ENCODE data around the gene NR1D1. TPM values are rescaled to one million over a fixed set of nuclear protein-coding genes. Genes with fewer than 3 reads are reported as not detected.

NR1D1 gene
- total RNA-seq, 2 experiments from 2014 or later, result 4.8 to 5.8 TPM

DNA sequence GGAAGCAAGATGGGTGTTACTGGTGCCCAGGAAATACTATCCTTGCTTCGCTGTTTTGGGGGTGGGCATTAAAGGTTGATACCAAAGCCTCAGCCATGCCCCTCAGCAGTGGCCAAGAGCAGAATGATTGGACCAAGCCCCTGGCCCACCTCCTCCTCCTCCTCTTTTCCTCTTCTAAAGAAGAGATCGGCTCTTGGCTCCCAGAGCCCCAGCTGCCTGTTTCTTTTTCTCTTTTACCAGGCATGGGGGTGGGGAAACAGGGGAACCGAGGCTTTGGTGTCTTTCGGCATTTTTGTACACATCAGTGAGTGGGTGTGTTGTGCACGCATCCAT lies 31.8 kb downstream of the NR1D1 start:
- no peak for DNase-seq
- Mint-ChIP-seq H3K9me3 (no peaks in the 10 kb centered on the region), H3K27me3 (no peaks in the 10 kb centered on the region), H3K36me3 (no peaks in the 10 kb centered on the region), H3K27ac (peak overlapping the region; percentile 93), H3K4me1 (peaks cover 61% of the 10 kb centered on the region), H3K4me3 (peak overlapping the region; percentile 78)

DNA sequence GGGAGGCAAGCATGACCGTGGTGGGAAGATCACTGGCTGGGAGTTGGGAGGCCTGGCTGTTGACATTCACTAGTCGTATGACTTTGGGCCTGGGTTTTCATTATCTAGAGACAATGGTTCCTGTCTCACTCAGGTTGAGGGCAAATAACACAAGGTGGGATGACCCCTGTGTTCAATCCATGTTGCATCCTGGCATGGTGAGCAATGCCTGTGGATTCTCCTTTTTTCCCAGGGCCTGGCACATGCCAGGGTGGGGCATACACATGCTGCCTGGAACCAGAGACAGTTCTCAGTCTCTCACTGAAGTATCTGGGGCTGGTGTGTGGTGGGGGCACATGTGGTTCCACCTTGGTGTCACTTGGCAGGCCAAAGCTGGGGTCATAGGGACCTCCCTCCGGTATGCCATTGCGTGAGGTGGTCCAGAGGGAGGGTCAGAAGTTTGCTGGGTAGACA lies 32.2 kb downstream of the NR1D1 start:
- Mint-ChIP-seq H3K27ac (peak overlapping the region; percentile 93), H3K4me1 (peaks cover 62% of the 10 kb centered on the region), H3K36me3 (no peaks in the 10 kb centered on the region), H3K27me3 (no peaks in the 10 kb centered on the region), H3K9me3 (no peaks in the 10 kb centered on the region), H3K4me3 (peak overlapping the region; percentile 78)
- no peak for DNase-seq

DNA sequence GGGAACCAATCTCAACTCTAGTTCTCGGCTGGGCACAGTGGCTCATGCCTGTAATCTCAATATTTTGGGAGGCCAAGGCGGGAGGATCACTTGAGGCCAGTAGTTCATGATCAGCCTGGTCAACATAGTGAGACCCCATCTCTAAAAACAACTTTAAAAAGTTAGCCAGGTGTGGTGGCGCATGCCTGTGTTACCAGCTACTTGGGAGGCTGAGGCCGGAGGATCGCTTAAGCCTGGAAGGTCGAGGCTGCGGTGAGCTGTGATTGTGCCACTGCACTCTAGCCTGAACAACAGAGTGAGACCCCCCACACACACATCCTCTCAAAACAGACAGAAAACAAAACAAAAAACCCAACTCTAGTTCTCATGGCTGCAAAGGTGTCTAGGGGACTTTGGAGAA lies 32.7 kb downstream of the NR1D1 start:
- H3K4me1 Mint-ChIP-seq, result peaks cover 62% of the 10 kb centered on the region
- no peaks in the 10 kb centered on the region for H3K9me3 Mint-ChIP-seq
- H3K27ac Mint-ChIP-seq, result peak overlapping the region; percentile 93

DNA sequence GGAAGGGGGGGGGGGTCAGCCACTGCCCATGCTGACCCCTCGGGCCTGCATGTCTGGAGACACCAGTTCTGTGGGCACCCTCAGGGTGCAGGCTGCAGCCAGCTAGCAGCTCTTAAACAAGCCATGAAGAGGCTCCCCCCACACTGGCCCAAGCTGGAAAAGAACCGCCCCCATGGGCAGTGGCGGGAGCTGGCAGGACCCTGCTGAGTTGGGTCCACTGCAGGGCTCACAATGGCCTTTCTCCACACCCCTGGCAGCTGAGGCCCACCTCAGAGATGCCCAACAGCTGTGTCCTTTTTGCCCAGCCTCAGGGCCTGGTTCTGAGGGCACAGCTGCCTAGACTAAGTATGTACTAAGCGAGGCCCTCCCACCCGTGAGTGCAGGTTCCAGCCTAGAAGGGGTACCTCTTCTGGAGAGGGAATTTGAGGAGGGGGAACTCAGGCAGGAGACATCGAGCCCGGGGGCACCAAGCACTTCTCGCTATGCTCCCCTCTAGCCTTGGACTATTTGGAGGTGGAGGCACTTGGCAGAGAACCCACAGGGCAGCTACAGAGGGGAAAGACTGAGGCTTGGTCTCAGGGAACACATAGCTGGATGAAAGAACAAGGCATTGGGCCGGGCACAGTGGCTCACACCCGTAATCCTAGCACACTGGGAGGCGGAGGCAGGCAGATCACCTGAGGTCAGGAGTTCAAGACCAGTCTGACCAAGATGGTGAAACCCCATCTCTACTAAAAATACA lies 34.4 kb downstream of the NR1D1 start:
- Mint-ChIP-seq H3K4me1 (peaks cover 67% of the 10 kb centered on the region), H3K9me3 (no peaks in the 10 kb centered on the region), H3K27ac (no peak overlapping the region), H3K27me3 (no peaks in the 10 kb centered on the region), H3K4me3 (no peak overlapping the region), H3K36me3 (no peaks in the 10 kb centered on the region)
- DNase-seq, result no peak

More for the DNA sequence above, 32.7 kb downstream of the NR1D1 start:
- Mint-ChIP-seq H3K36me3 (no peaks in the 10 kb centered on the region), H3K27me3 (no peaks in the 10 kb centered on the region), H3K4me3 (no peak overlapping the region)
- DNase-seq, result no peak

DNA sequence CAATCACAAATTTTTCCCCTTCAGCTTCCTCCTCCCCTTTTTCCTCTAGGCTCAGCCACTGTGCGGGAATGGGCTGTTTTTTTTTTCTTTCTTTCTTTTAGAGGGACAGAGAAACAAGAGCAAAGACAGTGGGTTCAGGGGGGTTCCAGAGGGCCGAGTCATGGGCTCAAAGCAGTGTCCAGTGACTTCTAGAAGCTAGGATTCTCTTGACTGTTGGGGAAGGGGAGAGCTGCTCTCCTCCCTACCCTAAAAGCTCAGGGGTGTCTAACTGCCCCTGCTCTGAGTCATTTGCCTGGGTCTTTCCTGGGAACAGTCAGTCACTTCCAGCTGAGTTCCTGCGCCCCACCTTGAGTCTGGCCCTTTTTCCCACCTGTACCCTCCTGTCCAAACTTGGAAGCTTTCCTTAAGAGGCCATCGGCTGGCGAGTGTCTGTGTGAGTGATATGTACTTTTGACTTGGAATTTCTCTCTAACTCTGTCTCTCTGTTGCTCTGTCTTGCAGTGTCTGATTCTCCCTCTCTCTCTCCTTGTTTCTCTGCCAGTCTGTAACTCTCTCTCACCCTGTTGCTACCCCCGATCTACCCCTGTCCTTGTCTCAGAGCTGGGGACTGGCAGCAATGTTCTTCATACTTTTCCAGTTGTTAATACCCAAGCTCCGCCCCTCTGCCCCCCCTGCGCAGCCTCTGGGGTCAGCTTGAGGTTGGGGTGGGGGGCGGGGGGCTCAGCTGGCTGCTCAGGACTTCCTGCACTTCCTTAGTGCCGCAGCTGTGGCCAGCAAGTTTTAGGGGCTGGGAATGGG lies 35.2 kb downstream of the NR1D1 start:
- H3K4me1 Mint-ChIP-seq, result peaks cover 63% of the 10 kb centered on the region
- no peak for DNase-seq

DNA sequence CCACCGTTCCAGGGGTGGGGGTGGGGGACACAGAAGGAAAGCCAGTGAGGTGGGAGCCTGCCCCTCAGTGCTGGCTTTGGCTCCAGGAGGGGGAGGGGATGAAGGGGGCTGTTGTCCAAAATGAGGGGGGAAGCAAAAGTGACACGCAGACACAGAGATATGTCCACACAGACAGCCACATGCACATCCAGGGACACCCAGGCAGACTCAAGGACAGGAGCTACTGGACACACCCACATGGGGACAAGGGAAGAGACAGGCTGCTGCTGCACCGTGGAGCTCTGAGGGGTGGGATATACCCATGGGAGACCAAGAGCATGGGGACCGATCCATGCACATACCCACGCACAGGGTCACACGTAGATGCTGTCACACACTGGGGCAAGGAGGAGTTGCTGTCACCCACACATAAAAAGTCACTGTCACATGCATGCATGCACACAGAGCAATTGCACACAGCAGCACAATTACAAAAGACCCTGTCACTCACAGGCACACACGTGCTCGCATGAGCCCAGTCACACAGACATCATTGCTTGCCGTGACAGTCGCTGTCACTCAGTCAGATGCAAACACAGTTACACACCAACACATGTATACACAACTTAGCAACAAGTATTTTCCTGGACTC lies 36.4 kb downstream of the NR1D1 start:
- Mint-ChIP-seq H3K27ac (peak overlapping the region; percentile 76), H3K4me1 (peaks cover 51% of the 10 kb centered on the region), H3K36me3 (no peaks in the 10 kb centered on the region), H3K4me3 (peak overlapping the region; percentile 84), H3K27me3 (no peaks in the 10 kb centered on the region), H3K9me3 (no peaks in the 10 kb centered on the region)
- DNase-seq, result no peak

More for the DNA sequence above, 35.2 kb downstream of the NR1D1 start:
- no peaks in the 10 kb centered on the region for H3K9me3 Mint-ChIP-seq
- peak overlapping the region; percentile 14 for H3K4me3 Mint-ChIP-seq
- H3K36me3 Mint-ChIP-seq, result no peaks in the 10 kb centered on the region
- H3K27me3 Mint-ChIP-seq, result no peaks in the 10 kb centered on the region
- H3K27ac Mint-ChIP-seq, result peak overlapping the region; percentile 46

DNA sequence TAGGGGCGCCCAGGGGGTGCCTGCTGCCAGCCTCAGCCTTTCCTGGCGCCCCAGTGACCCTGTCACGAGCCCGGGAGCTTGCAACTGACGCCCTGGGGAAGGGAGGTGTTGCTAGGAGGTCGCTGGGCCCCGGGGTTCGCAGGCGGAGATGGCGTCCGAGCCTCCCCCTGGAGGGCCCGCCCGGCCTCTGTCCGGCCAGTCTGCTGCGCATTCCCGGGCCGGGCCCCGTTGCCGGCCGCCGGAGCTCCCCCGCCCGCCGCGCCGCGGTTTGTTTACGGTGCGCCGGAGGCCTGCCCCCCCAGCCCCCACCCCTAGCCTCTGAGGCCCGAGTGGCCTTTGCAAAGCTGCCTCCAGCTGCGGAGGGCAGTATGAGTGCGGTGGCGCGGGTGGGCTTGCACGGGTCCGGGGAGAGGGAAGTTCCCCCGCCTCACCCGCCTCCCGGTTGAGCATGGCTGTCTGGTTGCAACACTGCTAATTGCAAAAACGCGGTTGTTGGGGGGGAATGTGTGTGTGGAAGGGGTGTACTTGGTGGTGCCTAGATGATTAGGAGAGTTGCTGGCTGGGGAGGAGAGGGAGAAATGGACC lies 37.1 kb downstream of the NR1D1 start:
- Mint-ChIP-seq H3K27ac (peak overlapping the region; percentile 76), H3K4me3 (peak overlapping the region; percentile 84)
- peak; percentile 30 for DNase-seq

DNA sequence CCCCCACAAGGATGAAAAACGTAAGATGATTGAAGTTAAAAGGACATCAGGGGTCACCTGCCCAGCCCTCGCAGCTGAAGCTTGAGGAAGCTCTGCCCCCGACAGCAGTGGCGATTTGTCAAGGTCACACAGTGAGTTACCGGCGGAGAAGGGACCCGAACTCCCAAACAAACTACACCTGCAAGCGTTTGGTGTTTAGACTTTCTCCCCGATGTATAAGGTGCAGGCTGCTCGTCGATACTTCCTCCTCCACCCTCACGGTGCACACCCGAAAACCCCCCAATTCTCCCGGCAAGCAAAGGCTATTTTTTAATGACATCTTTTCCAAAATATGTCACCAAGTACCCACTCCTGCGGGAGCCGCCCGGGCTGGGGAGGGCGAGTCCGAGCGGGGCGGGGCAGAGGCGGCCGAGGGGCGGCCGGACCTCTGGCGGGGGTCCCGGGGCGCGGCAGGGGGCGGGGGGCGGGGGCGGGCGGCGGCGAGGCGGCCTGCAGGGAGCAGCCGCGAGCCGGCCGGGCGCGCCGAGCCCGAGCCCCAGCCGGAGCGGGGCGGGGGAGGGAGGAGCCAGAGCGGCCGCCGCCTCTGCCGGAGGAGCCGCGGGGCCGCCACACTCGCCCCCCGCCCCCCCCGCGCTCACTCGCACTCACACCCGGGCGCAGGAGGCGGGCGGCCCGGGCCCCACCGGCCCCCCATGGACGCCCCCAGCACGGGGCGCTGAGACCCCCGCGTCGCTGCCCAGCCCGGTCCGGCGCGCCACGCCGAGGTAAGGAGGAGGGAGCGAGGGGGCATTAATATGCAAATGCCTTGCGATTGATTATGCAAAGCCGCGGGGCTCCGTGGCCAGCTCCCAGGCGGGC lies 37.8 kb downstream of the NR1D1 start, which contains the start of gene THRA:
Gene THRA, plus strand, starts transcription at position 637 of the 858 bp plus-strand sequence. CDS start 11,524 bp downstream, outside the sequence.
- DNase-seq, result peak; percentile 82
- H3K27ac Mint-ChIP-seq, result peak within 1 kb of the TSS; percentile 76
- no peaks in the 10 kb centered on the region for H3K36me3 Mint-ChIP-seq
- peak within 1 kb of the TSS; percentile 84 for H3K4me3 Mint-ChIP-seq
- H3K9me3 Mint-ChIP-seq, result no peaks in the 10 kb centered on the region
- H3K27me3 Mint-ChIP-seq, result no peaks in the 10 kb centered on the region
- peaks cover 40% of the 10 kb centered on the region for H3K4me1 Mint-ChIP-seq

More for the DNA sequence above, 37.1 kb downstream of the NR1D1 start:
- Mint-ChIP-seq H3K27me3 (no peaks in the 10 kb centered on the region), H3K9me3 (no peaks in the 10 kb centered on the region), H3K36me3 (no peaks in the 10 kb centered on the region), H3K4me1 (peaks cover 45% of the 10 kb centered on the region)

DNA sequence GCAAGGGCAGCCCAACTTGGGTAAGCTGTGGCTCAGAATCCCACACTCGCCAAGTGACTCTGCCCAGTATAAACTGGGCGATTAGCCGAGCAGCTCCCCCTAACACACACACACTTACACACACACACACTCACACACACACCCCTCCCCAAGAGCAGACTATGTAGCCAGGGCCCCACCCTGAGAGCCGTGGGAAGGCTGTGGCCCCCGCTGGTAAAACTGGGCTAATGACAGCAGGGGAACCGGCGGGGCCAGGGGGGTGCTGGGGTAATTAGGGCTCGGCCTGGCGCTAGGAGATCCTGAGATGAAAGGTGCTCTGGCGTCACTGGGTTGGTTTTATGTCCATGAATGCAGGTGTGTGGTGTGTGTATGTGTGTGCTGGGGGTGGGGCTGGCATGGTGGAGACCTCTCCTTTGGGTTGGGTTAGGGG lies 38.8 kb downstream of the NR1D1 start:
- H3K9me3 Mint-ChIP-seq, result no peaks in the 10 kb centered on the region

DNA sequence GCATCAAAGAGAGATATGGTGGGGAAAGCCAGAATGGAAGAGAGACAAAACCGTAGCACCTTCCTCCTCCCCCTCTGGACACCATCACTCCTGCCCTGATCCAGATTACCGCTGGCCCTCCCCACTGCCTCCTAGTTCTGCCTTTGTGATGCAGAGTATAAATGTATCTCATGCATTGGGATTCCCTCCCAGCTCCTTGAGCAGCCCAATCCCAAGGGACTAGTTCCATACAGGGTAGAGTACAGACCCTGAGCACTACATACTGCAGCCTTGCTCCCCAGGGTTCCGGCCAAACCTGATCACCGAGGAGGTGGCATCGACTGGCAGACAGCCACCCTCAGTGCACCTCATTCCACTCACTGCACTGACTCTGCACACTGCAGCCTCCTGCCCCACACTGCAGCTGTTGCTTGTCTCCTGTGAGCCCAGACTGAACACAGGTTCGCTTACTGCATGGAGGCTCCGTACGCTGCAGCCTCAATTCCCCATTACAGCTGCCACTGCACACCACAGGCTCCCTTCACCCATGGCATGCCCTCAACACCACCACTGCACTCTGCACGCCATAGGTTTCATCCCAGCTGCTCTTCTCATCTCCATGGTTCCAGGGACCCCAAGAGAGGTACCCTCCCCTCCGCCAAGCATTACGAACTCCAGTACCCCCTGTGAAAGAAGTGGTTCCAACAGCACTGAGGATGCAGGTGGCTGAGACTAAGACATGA lies 39.3 kb downstream of the NR1D1 start:
- H3K4me1 Mint-ChIP-seq, result peaks cover 31% of the 10 kb centered on the region
- no peaks in the 10 kb centered on the region for H3K9me3 Mint-ChIP-seq
- H3K27ac Mint-ChIP-seq, result no peak overlapping the region
- no peaks in the 10 kb centered on the region for H3K27me3 Mint-ChIP-seq
- no peak overlapping the region for H3K4me3 Mint-ChIP-seq
- H3K36me3 Mint-ChIP-seq, result no peaks in the 10 kb centered on the region
- no peak for DNase-seq

More for the DNA sequence above, 38.8 kb downstream of the NR1D1 start:
- H3K27ac Mint-ChIP-seq, result no peak overlapping the region
- no peaks in the 10 kb centered on the region for H3K36me3 Mint-ChIP-seq
- peak overlapping the region; percentile 76 for H3K4me3 Mint-ChIP-seq
- H3K27me3 Mint-ChIP-seq, result no peaks in the 10 kb centered on the region
- H3K4me1 Mint-ChIP-seq, result peaks cover 34% of the 10 kb centered on the region
- DNase-seq, result no peak

DNA sequence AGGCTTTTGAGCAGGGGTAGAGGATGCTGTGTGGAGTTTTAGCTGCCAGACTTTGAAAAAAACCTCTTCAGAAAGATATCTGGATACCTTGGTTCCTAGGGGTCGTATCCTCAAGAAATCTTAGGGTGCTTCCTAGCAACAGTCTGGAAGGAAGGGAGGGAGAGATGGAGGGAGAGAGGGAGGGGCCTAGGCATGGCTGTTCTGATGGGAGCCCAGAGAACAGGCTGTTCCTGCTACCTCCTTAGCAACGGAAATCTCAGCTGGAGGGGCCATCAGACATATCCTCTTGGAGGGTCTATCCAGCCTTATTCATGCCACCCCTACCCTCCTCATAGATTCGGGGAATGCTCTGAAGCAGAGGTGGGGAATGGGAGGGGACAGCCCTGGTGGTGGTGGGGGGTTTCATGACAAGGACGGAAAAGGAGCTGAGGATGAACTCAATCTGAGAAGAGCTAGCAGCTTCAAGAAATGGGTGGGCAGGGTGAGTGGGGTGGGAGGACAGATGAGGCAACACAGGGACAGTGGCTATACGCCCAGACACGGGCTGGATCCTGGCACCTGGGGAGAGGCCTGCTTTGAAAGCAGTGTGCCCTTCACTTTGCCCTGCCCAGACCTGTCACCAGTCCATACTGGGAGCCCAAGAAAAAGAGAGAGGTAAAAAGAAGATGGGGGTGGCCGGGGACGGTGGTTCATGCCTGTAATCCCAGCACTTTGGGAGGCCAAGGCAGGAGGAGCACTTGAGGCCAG lies 40.5 kb downstream of the NR1D1 start:
- no peaks in the 10 kb centered on the region for H3K9me3 Mint-ChIP-seq
- peaks cover 24% of the 10 kb centered on the region for H3K4me1 Mint-ChIP-seq
- H3K4me3 Mint-ChIP-seq, result no peak overlapping the region
- no peaks in the 10 kb centered on the region for H3K36me3 Mint-ChIP-seq
- no peak for DNase-seq
- H3K27ac Mint-ChIP-seq, result no peak overlapping the region
- no peaks in the 10 kb centered on the region for H3K27me3 Mint-ChIP-seq

DNA sequence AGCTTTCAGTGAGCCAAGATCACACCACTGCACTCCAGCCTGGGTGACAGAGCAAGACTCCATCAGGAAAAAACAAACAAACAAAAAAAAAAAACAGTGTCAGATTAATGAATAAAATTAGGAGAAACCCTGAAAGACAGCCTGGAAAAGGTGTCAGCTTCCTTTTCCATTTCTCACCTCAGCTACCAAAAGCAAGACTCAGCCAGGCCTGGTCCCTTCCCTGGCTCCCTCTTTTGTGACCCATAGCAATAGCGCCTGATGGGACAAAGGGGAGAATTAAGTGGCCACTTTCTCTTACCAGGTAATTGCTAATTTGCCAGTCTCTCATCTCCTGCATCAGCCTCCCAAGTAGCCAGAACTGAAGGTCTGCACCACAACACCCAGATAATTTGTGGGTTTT lies 41.5 kb downstream of the NR1D1 start:
- no peaks in the 10 kb centered on the region for H3K27me3 Mint-ChIP-seq
- H3K36me3 Mint-ChIP-seq, result peaks cover 1% of the 10 kb centered on the region
- H3K4me1 Mint-ChIP-seq, result peaks cover 17% of the 10 kb centered on the region
- H3K4me3 Mint-ChIP-seq, result no peak overlapping the region
- DNase-seq, result no peak
- H3K9me3 Mint-ChIP-seq, result no peaks in the 10 kb centered on the region
- no peak overlapping the region for H3K27ac Mint-ChIP-seq

DNA sequence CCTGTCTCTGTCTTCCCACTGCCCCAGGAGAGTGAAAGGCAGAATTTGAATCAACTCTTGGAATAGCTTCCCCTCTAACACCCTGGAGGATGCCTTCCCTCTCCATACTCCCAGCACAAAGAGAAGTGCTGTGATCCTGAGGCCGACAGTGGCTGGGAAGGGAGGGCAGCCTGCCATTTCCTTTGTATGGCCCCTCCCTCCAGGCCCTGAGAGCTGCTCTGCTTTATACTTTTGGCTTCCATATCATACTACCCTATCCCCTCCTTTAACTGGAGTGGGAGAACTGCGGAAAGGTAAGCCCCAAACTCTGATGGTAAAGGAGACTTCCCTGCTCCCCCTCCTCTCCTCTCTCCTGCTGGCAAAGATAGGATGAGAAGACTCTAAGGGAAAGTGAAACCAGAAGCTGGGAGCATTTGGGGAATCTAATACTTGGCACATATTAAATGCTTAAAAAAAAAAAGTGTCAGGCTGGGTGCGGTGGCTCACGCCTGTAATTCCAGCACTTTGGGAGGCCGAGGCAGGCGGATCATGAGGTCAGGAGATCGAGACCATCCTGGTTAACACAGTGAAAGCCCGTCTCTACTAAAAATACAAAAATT lies 42.1 kb downstream of the NR1D1 start:
- Mint-ChIP-seq H3K4me1 (peaks cover 16% of the 10 kb centered on the region), H3K4me3 (no peak overlapping the region), H3K27me3 (no peaks in the 10 kb centered on the region), H3K9me3 (no peaks in the 10 kb centered on the region), H3K27ac (no peak overlapping the region), H3K36me3 (peaks cover 1% of the 10 kb centered on the region)
- no peak for DNase-seq

Data from activated naive CD8-positive, alpha-beta T cell treated with anti-CD3 and anti-CD28 coated beads for 36 hours (primary cell).